Skeletal muscle cell (primary cell): ENCODE measurements around the gene STAB2.
A peak's percentile ranks its signal among the peaks of the same experiment; 100 is the strongest.

Experiments
- DNase-seq: peaks from one replicate; pipeline ENCODE4 v3.0.0-alpha.2; 2010; ENCODE audit warnings: low read depth
- H3K4me3 ChIP-seq: 2 replicates; pipeline ENCODE4 v1.5.1; 2011; ENCODE audit warnings: low read depth, mild to moderate bottlenecking, control low read depth, low read length, moderate library complexity

STAB2 gene

DNA sequence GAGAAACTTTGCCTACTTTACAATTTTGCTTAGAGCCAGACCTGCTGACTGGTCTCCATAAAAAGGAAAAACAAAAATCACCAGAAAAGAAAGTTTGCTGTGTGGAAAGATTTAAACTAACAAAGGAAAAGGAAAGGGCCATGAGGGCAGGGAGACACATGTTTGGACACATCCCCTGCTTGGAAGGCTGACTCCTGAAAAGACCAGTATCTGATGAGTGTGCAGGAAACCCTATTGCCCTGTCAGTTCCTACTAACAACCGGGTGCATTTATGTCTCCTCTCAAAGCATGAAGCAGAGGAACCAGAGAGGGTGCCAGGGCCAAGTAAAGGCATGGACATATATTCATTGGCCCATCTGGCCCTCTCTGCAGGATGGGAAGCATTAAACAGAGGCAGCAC, 7.0 kb upstream of the STAB2 start:
- DNase-seq, result no peak
- no peak overlapping the region for H3K4me3 ChIP-seq

DNA sequence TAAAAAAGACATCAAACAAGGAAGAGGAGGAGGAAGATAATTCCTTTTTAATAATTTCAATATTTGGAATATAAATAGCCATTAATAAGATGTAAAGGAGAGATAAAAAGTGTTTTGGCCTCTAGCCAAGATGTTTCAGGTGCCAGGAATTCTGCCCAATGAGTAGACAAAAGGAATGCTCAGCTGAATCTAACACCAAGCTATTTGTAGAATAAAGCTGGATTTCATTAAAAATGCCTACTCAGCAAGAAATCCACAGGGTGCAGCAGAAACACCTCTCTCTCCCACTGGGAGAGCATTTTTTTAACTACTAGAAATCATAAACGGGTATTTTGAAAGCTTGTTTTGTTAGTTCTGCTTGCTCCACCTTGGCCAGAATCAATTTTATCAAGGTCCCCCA, 4.1 kb upstream of the STAB2 start:
- H3K4me3 ChIP-seq, result no peak overlapping the region
- DNase-seq, result no peak

- no peak overlapping the region for H3K4me3 ChIP-seq
- DNase-seq, result no peak
Measured at GRCh38 chr12:103586132-103586531, 941 bp upstream of the STAB2 start.

GRCh38 chr12:103588680-103589079, 1.6 kb downstream of the STAB2 start:
- H3K4me3 ChIP-seq, result no peak overlapping the region
- no peak for DNase-seq

GRCh38 chr12:103589517-103589916, 2.4 kb downstream of the STAB2 start:
- no peak for DNase-seq
- no peak overlapping the region for H3K4me3 ChIP-seq

GRCh38 chr12:103590271-103590670, 3.2 kb downstream of the STAB2 start:
- no peak for DNase-seq
- no peak overlapping the region for H3K4me3 ChIP-seq

- DNase-seq, result no peak
- no peak overlapping the region for H3K4me3 ChIP-seq
Measured at GRCh38 chr12:103596981-103597380, 9.9 kb downstream of the STAB2 start.

DNA sequence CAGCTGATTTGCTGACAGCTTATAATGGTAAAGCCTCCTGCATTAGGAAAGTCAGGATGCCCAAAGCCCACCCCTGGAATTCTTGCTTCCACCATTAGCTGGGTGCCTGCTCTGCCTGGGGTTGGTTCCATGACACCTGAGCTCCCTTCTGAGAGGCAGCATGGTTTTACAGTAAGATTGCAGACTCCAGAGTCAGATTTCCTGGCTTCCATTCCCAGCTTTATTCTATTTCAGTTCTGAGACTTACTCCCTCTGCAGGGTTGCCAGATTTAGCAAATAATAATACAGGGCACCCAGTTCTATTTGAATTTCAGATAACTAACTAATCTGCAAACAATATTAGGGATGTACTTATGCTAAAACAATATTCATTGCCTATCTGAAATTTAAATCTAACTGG, 12.2 kb downstream of the STAB2 start:
- no peak for DNase-seq
- H3K4me3 ChIP-seq, result no peak overlapping the region

DNA sequence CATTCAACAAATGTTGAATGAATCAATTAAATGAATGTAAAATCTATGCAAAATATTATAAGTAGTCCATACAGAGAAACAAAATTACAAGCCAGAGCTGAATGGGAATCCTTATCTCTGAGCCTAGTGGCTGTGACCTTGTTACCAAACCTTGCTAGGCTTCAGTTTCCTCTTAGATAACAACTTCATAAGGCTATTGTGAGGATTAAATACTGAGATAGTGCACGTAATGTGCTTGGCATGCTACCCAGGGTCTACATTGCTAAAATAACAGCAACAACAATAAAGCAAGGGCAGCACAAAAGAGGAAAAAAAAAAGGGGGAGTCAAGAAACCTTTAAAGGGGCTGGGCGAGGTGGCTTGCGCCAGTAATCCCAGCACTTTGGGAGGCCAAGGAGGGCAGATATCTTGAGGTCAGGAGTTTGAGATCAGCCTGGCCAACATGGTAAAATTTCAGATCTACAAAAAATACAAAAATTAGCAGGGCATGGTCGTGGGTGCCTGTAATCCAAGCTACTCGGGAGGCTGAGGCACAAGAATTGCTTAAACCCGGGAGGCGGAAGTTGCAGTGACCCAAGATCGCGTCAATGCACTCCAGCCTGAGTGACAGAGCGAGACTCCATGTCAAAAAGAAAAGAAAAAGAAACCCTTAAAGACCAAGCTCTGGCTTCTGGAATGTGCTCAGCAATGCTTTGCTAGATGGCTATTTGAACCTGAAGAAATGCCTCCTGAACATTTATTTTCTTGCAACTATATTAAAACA, 14.1 kb downstream of the STAB2 start:
- DNase-seq, result no peak
- H3K4me3 ChIP-seq, result no peak overlapping the region

- DNase-seq, result no peak
- no peak overlapping the region for H3K4me3 ChIP-seq
Measured at GRCh38 chr12:103620395-103620794, 33.3 kb downstream of the STAB2 start.

- no peak for DNase-seq
- H3K4me3 ChIP-seq, result no peak overlapping the region
Measured at GRCh38 chr12:103623716-103624115, 36.6 kb downstream of the STAB2 start.

DNA sequence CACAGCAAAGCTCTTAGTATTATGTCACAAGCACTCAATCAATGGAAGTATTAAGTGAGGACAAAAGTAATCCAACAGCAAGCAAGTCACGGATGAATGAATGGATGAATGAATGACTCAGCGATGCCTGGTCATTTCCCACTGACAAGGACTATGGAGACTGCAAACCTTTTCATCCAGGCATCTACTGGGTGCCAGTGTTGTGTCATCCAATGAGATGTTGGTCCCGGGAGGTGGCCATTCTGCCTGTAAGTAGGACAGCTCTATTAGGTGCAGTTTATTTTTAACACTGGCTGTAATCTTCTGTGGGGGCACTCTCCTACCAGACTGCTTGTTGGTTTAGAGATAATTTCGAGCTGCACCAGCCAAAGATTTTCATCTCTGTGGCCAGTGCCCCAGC, 39.4 kb downstream of the STAB2 start:
- DNase-seq, result peak; percentile 11
- no peak overlapping the region for H3K4me3 ChIP-seq

DNA sequence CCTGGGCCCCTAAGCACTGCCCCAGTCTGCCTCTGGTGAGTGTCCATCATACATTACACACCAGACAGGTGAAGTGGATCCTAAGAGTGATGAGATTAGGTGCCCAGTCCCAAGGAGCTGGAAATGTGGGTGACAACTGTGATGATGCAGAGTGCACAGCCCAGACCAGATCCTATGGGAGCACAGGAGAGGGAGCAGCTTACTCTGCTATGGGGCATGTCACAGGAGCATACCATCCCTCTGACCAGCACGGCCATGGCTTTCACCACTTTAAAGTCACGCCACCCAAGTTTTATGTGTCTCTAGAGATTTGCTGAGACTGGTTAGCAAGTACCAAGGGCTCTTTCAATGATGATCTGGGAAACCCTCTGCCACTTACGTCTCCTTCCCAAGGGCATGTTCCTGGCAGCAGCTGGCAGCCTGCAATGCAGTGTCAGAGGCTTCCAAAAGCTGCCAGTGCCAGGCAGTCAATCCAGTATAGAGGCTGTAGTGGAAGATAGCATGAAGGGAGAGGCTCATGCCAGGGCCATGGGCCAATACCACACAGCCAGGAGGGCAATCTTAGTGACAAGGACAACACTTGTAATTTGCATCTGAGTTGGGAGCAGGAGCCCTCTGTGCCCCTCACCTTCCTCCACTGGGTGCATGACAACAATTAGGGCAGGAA, 40.2 kb downstream of the STAB2 start:
- no peak for DNase-seq
- no peak overlapping the region for H3K4me3 ChIP-seq

GRCh38 chr12:103632554-103633216, 45.6 kb downstream of the STAB2 start:
- no peak for DNase-seq
- H3K4me3 ChIP-seq, result no peak overlapping the region

DNA sequence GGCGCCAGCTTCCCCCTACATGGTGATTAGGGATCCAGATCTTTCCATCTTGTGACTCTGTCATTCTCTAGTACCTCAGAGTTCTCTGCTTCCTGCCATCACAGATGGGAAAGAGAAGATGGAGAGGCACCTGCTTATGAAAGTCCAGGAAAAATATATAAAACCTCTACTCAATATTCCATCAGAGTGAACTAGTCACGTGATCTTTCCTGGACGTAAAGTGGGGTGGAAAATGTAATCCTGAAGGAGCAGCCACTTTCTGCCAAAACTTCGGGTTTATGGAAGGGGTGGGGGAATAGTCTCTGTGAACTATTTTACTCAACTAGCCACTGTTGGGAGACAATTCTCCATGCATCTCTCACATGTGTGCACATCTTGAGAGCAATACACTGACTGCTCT, 47.7 kb downstream of the STAB2 start:
- H3K4me3 ChIP-seq, result no peak overlapping the region
- no peak for DNase-seq

DNA sequence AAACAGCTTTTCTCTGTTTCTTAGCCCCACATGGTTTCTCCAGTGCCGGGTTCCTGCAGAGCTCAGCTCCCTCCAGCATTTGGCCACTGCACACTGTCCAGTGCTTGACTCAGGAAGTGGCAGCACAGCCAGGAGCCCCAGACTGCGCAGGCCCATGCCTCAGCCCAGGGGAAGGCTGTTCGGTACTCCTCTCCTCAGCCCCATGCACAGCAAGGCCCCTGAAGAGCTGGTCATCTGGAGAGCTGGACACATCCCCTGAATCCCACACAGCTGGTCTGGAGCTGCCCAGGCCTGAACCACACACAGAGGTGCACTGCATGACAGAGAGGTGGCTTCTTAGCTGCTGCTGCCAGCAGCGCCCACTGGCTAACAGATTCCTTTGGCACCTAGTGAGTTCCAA, 48.3 kb downstream of the STAB2 start:
- no peak overlapping the region for H3K4me3 ChIP-seq
- DNase-seq, result no peak

- no peak overlapping the region for H3K4me3 ChIP-seq
- no peak for DNase-seq
Measured at GRCh38 chr12:103637021-103637420, 49.9 kb downstream of the STAB2 start.

- H3K4me3 ChIP-seq, result no peak overlapping the region
Measured at GRCh38 chr12:103637429-103637828, 50.4 kb downstream of the STAB2 start.

DNA sequence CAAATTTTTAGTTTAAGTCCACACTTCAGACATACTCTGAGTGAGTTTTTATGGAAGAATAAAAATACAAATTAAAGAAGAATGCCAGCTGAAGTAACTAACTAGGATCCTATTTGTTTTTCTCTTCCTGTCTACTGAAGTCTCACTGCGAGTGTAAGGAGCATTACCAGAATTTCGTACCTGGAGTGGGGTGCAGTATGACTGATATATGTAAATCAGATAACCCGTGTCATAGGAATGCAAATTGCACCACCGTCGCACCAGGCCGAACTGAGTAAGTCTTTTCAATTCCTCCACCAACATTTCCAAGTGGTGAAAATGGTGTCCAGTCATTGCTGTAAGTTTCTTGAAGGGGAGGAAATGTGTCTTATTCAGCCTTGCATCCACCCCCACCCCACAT, 52.9 kb downstream of the STAB2 start:
- no peak for DNase-seq
- H3K4me3 ChIP-seq, result no peak overlapping the region

More at GRCh38 chr12:103637429-103637828, 50.4 kb downstream of the STAB2 start:
- DNase-seq, result no peak

DNA sequence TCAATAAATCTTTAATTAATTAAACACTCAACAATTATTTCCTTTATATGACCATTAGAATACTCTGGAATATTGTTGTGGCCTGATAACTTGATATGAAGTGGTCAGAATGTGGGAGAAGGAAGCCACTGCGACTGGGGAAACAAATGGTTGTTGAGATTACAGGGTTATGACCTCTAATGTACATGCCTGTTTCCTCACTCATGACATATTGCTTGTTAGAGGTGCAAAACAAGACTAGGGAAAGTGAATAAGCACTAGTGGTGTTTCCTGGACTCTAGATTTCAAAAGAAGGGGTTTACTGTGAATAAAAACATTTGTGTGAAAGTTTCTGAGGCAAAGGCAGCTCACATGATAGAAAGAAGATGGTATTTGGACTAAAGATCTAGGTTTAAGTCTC, 53.3 kb downstream of the STAB2 start:
- DNase-seq, result no peak
- H3K4me3 ChIP-seq, result no peak overlapping the region

GRCh38 chr12:103640831-103641230, 53.8 kb downstream of the STAB2 start:
- no peak overlapping the region for H3K4me3 ChIP-seq
- no peak for DNase-seq
